HepG2 (cell line): Measurements from ENCODE around the gene MAP2K5. TPM values are rescaled to one million over a fixed set of nuclear protein-coding genes. Genes with fewer than 3 reads are reported as not detected.
"Not testable (repeated sequence)": the region's sequence is repeated elsewhere in the genome, so short reads cannot be mapped to it uniquely, and the experiment has no call there.

ENCODE experiments used
- ATAC-seq: fragments of 200-7000 bp; cut with Tn5 transposase; 3 replicates; pipeline ENCODE4 v1.9.1; 2020; ENCODE audit warnings: mild to moderate bottlenecking, moderate library complexity
- BruUV-seq: library from RNA; stranded (reverse); fragments of 400-500 nt; replicated peaks from 2 replicates; lab custom pipeline; 2021; lab: Mats Ljungman, UMichigan
- CTCF ChIA-PET: fragments of 300-600 bp; formaldehyde crosslinking; extraction: SDS; loops from one replicate; lab custom pipeline; 2021; ENCODE audit warnings: low total read pairs, inconsistent platforms, low intra/inter-chr PET ratio; lab: Yijun Ruan, JAX
- POLR2A ChIA-PET: fragments of 350-600 bp; sonication (Branson Sonifier 250); formaldehyde crosslinking; loops from one replicate; lab custom pipeline; 2020; ENCODE audit warnings: antibody characterized with exemption, inconsistent platforms; lab: Yijun Ruan, JAX
- DNase-seq: peaks from one replicate; pipeline ENCODE4 v3.0.0-alpha.2; 2015; ENCODE audit warnings: low spot score
- FAIRE-seq: peaks from 3 replicates; lab custom pipeline; 2011; peaks lifted over from hg19 to GRCh38; lab: Jason Lieb, UNC
- H2AFZ ChIP-seq: one replicate; pipeline ENCODE4 v1.6.1; 2011; ENCODE audit warnings: low read length, inconsistent platforms
- H3K27ac ChIP-seq: fragments of 300-600 bp; 3 replicates; pipeline ENCODE4 v1.8.0; 2011; ENCODE audit warnings: mixed run types, mild to moderate bottlenecking, mixed read lengths, low read length, inconsistent platforms; ENCODE audit not compliant: insufficient read depth; ENCODE audit errors: extremely low read length
- H3K27me3 ChIP-seq, 2 experiments: fragments of 200-600 bp in 1 of 2; 2 replicates in 1 of 2; 3 replicates in 1 of 2; pipeline versions ENCODE4 v1.6.0 to v1.8.0; 2011; ENCODE audit warnings: low read length in 2 of 2, mild to moderate bottlenecking in 2 of 2, moderate library complexity in 2 of 2, inconsistent platforms in 1 of 2; ENCODE audit not compliant: insufficient read depth in 2 of 2, control insufficient read depth in 1 of 2
- H3K36me3 ChIP-seq, 2 experiments: fragments of 200-600 bp in 1 of 2; replicated peaks in 1 of 2; 2 replicates in 1 of 2; 3 replicates in 1 of 2; pipeline versions ENCODE4 v1.5.1 to v1.8.0; 2011; ENCODE audit warnings: low read length in 2 of 2, inconsistent platforms in 1 of 2; ENCODE audit not compliant: insufficient read depth in 2 of 2, control insufficient read depth in 1 of 2
- H3K4me1 ChIP-seq: 2 replicates; pipeline ENCODE4 v1.5.1; 2012; ENCODE audit warnings: low read length, inconsistent platforms; ENCODE audit not compliant: insufficient read depth
- H3K4me2 ChIP-seq: 2 replicates; pipeline ENCODE4 v1.6.0; 2011; ENCODE audit warnings: low read depth, low read length, inconsistent platforms
- H3K4me3 ChIP-seq, 3 experiments: fragments of 200-600 bp in 1 of 3; sonication (generic), shearing (Covaris generic) in 1 of 3; replicated peaks in 1 of 3; 2 replicates each; pipeline ENCODE4 v1.5.1; 2011 to 2016; ENCODE audit warnings: low read length in 3 of 3, inconsistent platforms in 2 of 3, low read depth in 2 of 3, mild to moderate bottlenecking in 2 of 3, control low read depth in 1 of 3, mixed read lengths in 1 of 3; ENCODE audit not compliant: insufficient read depth in 1 of 3
- H3K79me2 ChIP-seq: one replicate; pipeline ENCODE4 v1.6.1; 2011; ENCODE audit warnings: low read length, inconsistent platforms; ENCODE audit not compliant: insufficient read depth
- H3K9ac ChIP-seq: 2 replicates; pipeline ENCODE4 v1.6.0; 2011; ENCODE audit warnings: mild to moderate bottlenecking, low read depth, low read length, inconsistent platforms; ENCODE audit not compliant: insufficient read depth
- H3K9me3 ChIP-seq: 2 replicates; pipeline ENCODE4 v1.5.1; 2012; ENCODE audit warnings: mild to moderate bottlenecking, low read length
- H4K20me1 ChIP-seq: 2 replicates; pipeline ENCODE4 v1.6.0; 2011; ENCODE audit warnings: inconsistent platforms, mild to moderate bottlenecking, low read length, moderate library complexity; ENCODE audit not compliant: insufficient read depth
- BORCS8-MEF2B ChIP-seq: sonication (generic); formaldehyde crosslinking; IDR thresholded peaks from 2 replicates; pipeline ENCODE4 v1.8.0; 2022; ENCODE audit warnings: mild to moderate bottlenecking, missing genetic modification reagents
- CERS6 ChIP-seq: sonication (generic); formaldehyde crosslinking; IDR thresholded peaks from 2 replicates; pipeline ENCODE4 v1.5.0; 2020; ENCODE audit warnings: missing genetic modification reagents
- ETS1 ChIP-seq: sonication (generic); formaldehyde crosslinking; IDR thresholded peaks from 2 replicates; pipeline ENCODE4 v1.4.0; 2020; ENCODE audit warnings: missing genetic modification reagents
- PHF21A ChIP-seq: sonication (generic); formaldehyde crosslinking; IDR thresholded peaks from 2 replicates; pipeline ENCODE4 v1.5.0; 2020; ENCODE audit warnings: mild to moderate bottlenecking, missing genetic modification reagents
- SKI ChIP-seq: fragments of 450-650 bp; IDR thresholded peaks from one replicate; pipeline ENCODE4 v1.6.1; 2018; ENCODE audit warnings: mild to moderate bottlenecking; ENCODE audit not compliant: partially characterized antibody
- TBP ChIP-seq: sonication (generic); formaldehyde crosslinking; IDR thresholded peaks from 2 replicates; pipeline ENCODE4 v1.5.0; 2020; ENCODE audit warnings: missing genetic modification reagents
- ZBTB34 ChIP-seq: sonication (generic); formaldehyde crosslinking; IDR thresholded peaks from 2 replicates; pipeline ENCODE4 v1.8.0; 2022; ENCODE audit warnings: mild to moderate bottlenecking, missing genetic modification reagents
- ZKSCAN8 ChIP-seq: IDR thresholded peaks from 2 replicates; pipeline ENCODE4 v1.6.1; 2016; ENCODE audit warnings: borderline replicate concordance, missing genetic modification reagents, missing compliant biosample characterization
- ZSCAN30 ChIP-seq: sonication (generic); formaldehyde crosslinking; IDR thresholded peaks from 2 replicates; pipeline ENCODE4 v1.5.0; 2020; ENCODE audit warnings: mild to moderate bottlenecking, missing genetic modification reagents
- WGBS: methylation state at CpG from one replicate; pipeline ENCODE4 v1.1.6; 2017; ENCODE audit warnings: low lambda C conversion rate; 5-methylcytosine and 5-hydroxymethylcytosine counted together
- in situ Hi-C: cut with HindIII; loops from 2 replicates; pipeline ENCODE4 v1.10.0; 2017; ENCODE audit warnings: low pct_unique_long_range_greater_than_20kb; ENCODE audit not compliant: extremely low pct_ligation_motif_present
- intact Hi-C: fragments of 100-400 bp; cut with micrococcal nuclease; formaldehyde crosslinking; loops from one replicate; pipeline ENCODE4 v1.10.0; 2022; ENCODE audit not compliant: unreplicated experiment
- polyA plus RNA-seq, 8 experiments: library from polyadenylated mRNA; depleted of rRNA in 3 of 8; stranded (reverse) in 7 of 8; unstranded in 1 of 8; fragments of >200 nt; fragmentation: Illumina TruSeq in 4 of 8; extraction: Trizol in 4 of 8; gene quantifications; 2 replicates each; pipeline versions ENCODE4 v1.2.1 to v1.2.3, GENCODE V29; 2011 to 2016; ENCODE audit warnings: low read depth in 4 of 8, missing spikeins in 1 of 8, mixed read lengths in 1 of 8; ENCODE audit not compliant: insufficient read depth in 1 of 8
- total RNA-seq, 5 experiments: library from RNA; depleted of rRNA; stranded (reverse); fragments of >200 nt; fragmentation: Illumina TruSeq; extraction: Trizol; gene quantifications; 2 replicates each; pipeline ENCODE4 v1.2.3, GENCODE V29; 2016; ENCODE audit warnings: low read depth in 1 of 5

The MAP2K5 gene
- total and polyA plus RNA-seq, 2 of the 13 experiments (the other 11 are each of a cell fraction or from before 2014, with no cell fraction given): 4.0 to 4.3 TPM

- FAIRE-seq (no peak), DNase-seq (no peak), ATAC-seq (no peak)
- no peak overlapping the region for H3K4me3 ChIP-seq
- no peak overlapping the region for H3K27ac ChIP-seq
- in situ Hi-C loops: no loop called here
- H3K4me2 ChIP-seq: no peak overlapping the region
- no TSS peak for BruUV-seq
- POLR2A ChIA-PET: no interaction called here
- H3K9me3 ChIP-seq: no peaks in the 10 kb centered on the region
- no peak overlapping the region for H2AFZ ChIP-seq
- H3K79me2 ChIP-seq: no peaks in the 10 kb centered on the region
- no peaks in the 10 kb centered on the region for H3K36me3 ChIP-seq
- H3K27me3 ChIP-seq: no peaks in the 10 kb centered on the region
- TF ChIP-seq SKI (no peak), PHF21A (CRISPR knock-in tag) (no peak), CERS6 (no peak), ZBTB34 (CRISPR knock-in tag) (no peak), ZKSCAN8 (no peak), ZSCAN30 (CRISPR knock-in tag) (no peak)
- intact Hi-C loops: no loop called here
- no peaks in the 10 kb centered on the region for H3K4me1 ChIP-seq
- CTCF ChIA-PET: no interaction called here
- WGBS: 98% methylated on average over 2 of the region's 2 CpGs
- no peak overlapping the region for H3K9ac ChIP-seq
- no peaks in the 10 kb centered on the region for H4K20me1 ChIP-seq
Measured at GRCh38 chr15:67622110-67622509, 79.6 kb downstream of the MAP2K5 start.

GRCh38 chr15:67632261-67632660 is 89.8 kb downstream of the MAP2K5 start:
- H3K4me3 ChIP-seq: no peak overlapping the region
- ATAC-seq (no peak), FAIRE-seq (no peak), DNase-seq (no peak)
- CTCF ChIA-PET: no interaction called here
- no TSS peak for BruUV-seq
- intact Hi-C loops (no loop called here), in situ Hi-C loops (no loop called here)
- no peaks in the 10 kb centered on the region for H3K27me3 ChIP-seq
- H3K27ac ChIP-seq: no peak overlapping the region
- H3K4me1 ChIP-seq: no peaks in the 10 kb centered on the region
- 95% methylated on average over 3 of the region's 3 CpGs for WGBS
- no peaks in the 10 kb centered on the region for H3K9me3 ChIP-seq
- peaks cover 0 to 1% of the 10 kb centered on the region in 2 experiments; a peak in 1 of 5 replicates for H3K36me3 ChIP-seq
- H3K9ac ChIP-seq: no peak overlapping the region
- no peak overlapping the region for H2AFZ ChIP-seq
- H3K79me2 ChIP-seq: no peaks in the 10 kb centered on the region
- no peak overlapping the region for H3K4me2 ChIP-seq
- POLR2A ChIA-PET: no interaction called here
- TF ChIP-seq ETS1 (CRISPR knock-in tag) (no peak), BORCS8-MEF2B (CRISPR knock-in tag) (no peak), TBP (CRISPR knock-in tag) (no peak)
- H4K20me1 ChIP-seq: no peaks in the 10 kb centered on the region

DNA sequence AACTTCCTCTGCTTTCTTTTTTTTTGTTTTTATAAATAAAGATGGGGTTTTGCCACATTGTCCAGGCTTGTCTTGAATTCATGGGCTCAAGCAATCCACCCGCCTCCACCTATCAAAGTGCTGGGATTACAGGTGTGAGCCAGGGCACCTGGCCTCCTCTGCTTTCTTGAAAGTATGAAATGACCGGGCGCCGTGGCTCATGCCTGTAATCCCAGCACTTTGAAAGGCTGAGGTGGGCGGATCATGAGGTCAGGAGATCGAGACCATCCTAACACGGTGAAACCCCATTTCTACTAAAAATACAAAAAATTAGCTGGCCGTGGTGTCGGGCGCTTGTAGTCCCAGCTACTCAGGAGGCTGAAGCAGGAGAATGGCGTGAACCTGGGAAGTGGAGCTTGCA is 93.4 kb downstream of the MAP2K5 start:
- FAIRE-seq, H3K36me3 ChIP-seq, intact Hi-C loops, H3K9ac ChIP-seq, H3K4me3 ChIP-seq, H3K79me2 ChIP-seq, H3K4me2 ChIP-seq, BruUV-seq, H3K27me3 ChIP-seq, in situ Hi-C loops, H3K4me1 ChIP-seq, H2AFZ ChIP-seq, H3K9me3 ChIP-seq, POLR2A ChIA-PET, H4K20me1 ChIP-seq, CTCF ChIA-PET, ATAC-seq, H3K27ac ChIP-seq, DNase-seq: not testable (repeated sequence)
- WGBS: 99% methylated on average over 11 of the region's 11 CpGs
